Nephron (organoid): Measurements from ENCODE around the gene DPP9.

ENCODE experiments used
- H3K27ac Mint-ChIP-seq, 3 experiments: 2 replicates each; pipeline ENCODE4 v1.8.0; 2020; ENCODE audit warnings: mixed read lengths in 3 of 3, mild to moderate bottlenecking in 2 of 3, moderate library complexity in 1 of 3
- H3K27me3 Mint-ChIP-seq: 2 replicates; pipeline ENCODE4 v1.8.0; 2021; ENCODE audit warnings: low read depth, mild to moderate bottlenecking, moderate library complexity, mixed read lengths
- H3K36me3 Mint-ChIP-seq: 2 replicates; pipeline ENCODE4 v1.8.0; 2020; ENCODE audit warnings: low read depth, mixed read lengths
- H3K4me1 Mint-ChIP-seq: 2 replicates; pipeline ENCODE4 v1.8.0; 2020; ENCODE audit warnings: mixed read lengths
- H3K4me3 Mint-ChIP-seq, 3 experiments: 2 replicates each; pipeline ENCODE4 v1.8.0; 2020; ENCODE audit warnings: mild to moderate bottlenecking in 3 of 3, mixed read lengths in 3 of 3, moderate library complexity in 2 of 3
- H3K9me3 Mint-ChIP-seq: 2 replicates; pipeline ENCODE4 v1.8.0; 2020; ENCODE audit warnings: mixed read lengths
- CTCF ChIP-seq, 3 experiments: fragments of 200-600 bp; sonication (generic); IDR thresholded peaks; one replicate each; pipeline ENCODE4 v1.5.0; 2021; ENCODE audit warnings: antibody characterized with exemption in 3 of 3; ENCODE audit not compliant: unreplicated experiment in 3 of 3

DPP9 gene

DNA sequence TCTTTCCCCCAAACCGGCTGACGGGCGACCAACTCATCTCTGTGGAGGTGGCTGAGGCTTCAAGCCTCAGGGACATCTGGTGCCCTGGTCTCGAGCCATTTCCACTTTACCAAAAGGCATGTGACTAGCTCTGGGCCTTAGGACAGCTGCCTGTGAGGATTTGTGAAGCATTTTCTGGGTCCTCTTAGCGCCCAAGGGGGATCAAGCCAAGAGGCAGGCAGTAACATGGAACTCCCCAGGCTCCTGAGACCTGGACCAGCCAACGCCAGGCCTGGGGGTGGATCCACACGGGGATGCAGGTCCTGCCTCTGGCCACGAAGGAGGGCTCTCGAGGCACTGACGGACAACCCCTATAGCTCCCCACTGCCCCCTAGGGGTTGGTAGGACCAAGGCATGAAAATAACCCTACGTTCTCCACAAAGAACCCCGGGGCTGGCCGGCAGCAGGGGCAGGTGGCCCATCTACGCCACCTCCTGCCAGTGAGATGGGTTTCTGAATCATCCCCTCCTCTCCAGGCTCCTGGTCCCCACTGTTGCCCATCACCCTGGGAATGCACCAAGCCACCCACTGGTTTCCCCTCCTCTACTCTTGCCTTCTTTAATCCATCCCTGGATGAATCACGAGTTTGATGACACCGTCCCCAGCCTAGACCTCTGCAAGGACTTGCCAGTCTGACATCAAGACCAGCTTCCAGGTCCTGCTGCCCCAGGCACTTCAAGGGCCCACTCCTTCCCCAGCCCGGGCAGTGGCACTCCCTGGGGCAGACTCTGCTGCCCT is 46.5 kb downstream of the DPP9 start:
- no peak overlapping the region for H3K27ac Mint-ChIP-seq
- TF ChIP-seq CTCF (IDR thresholded peaks at IDR 0.05; ENCODE audit: unreplicated experiment in 3 of 3) = peak; percentile 13 to 47 (median 21)
- H3K4me3 Mint-ChIP-seq = no peak overlapping the region
- no peaks in the 10 kb centered on the region for H3K27me3 Mint-ChIP-seq
- H3K9me3 Mint-ChIP-seq = no peaks in the 10 kb centered on the region
- peaks cover 16% of the 10 kb centered on the region for H3K36me3 Mint-ChIP-seq
- no peaks in the 10 kb centered on the region for H3K4me1 Mint-ChIP-seq

DNA sequence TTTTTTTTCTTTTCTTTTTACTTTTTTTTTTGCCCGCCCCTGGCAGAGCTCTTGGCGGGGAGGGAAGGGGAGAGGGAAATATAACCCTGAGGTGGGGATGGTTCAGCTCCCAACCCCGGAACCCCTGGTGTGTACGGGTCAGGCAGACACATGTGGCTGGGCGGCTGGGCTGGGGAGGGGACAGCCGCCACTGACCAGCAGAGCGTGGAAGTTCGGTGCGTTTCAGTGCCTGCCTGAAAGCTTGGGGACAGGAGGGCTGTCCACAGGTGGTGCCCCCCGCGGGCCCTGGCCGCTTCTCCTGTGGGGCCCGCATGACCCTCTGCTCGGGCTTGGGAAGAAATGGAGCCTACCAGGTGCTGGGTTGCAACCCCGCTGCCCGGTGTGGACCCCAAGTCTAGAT is 48.3 kb downstream of the DPP9 start:
- peaks cover 12% of the 10 kb centered on the region for H3K36me3 Mint-ChIP-seq
- no peak for TF ChIP-seq CTCF (IDR thresholded peaks at IDR 0.05; ENCODE audit: unreplicated experiment in 3 of 3)
- no peaks in the 10 kb centered on the region for H3K9me3 Mint-ChIP-seq
- H3K27ac Mint-ChIP-seq = no peak overlapping the region
- no peaks in the 10 kb centered on the region for H3K4me1 Mint-ChIP-seq
- no peak overlapping the region for H3K4me3 Mint-ChIP-seq
- H3K27me3 Mint-ChIP-seq = no peaks in the 10 kb centered on the region

GRCh38 chr19:4673726-4674125 is 49.9 kb downstream of the DPP9 start:
- no peak overlapping the region for H3K27ac Mint-ChIP-seq
- TF ChIP-seq CTCF (IDR thresholded peaks at IDR 0.05; ENCODE audit: unreplicated experiment in 3 of 3) = no peak
- H3K9me3 Mint-ChIP-seq = no peaks in the 10 kb centered on the region
- peaks cover 7% of the 10 kb centered on the region for H3K36me3 Mint-ChIP-seq
- H3K4me1 Mint-ChIP-seq = no peaks in the 10 kb centered on the region
- no peak overlapping the region for H3K4me3 Mint-ChIP-seq
- no peaks in the 10 kb centered on the region for H3K27me3 Mint-ChIP-seq

DNA sequence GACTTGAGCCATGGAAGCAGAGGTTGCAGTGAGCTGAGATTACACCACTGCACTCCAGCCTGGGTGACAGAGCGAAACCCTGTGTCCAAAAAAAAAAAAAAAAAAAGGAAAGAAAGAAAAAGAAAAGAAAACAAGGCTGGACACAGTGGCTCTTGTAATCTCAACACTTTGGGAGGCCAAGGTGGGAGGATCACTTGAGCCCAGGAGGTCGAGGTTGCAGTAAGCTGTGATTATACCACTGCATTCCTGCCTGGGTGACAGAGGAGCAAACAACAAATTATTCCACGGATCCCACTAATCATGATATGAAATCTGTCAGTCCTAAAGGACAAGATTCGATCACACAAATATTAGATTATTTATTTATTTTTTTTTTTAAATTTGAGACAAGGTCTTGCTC is 50.4 kb downstream of the DPP9 start:
- peaks cover 4% of the 10 kb centered on the region for H3K4me1 Mint-ChIP-seq
- TF ChIP-seq CTCF (IDR thresholded peaks at IDR 0.05; ENCODE audit: unreplicated experiment in 3 of 3) = no peak
- no peak overlapping the region for H3K27ac Mint-ChIP-seq
- peaks cover 9% of the 10 kb centered on the region for H3K36me3 Mint-ChIP-seq
- no peak overlapping the region for H3K4me3 Mint-ChIP-seq
- H3K27me3 Mint-ChIP-seq = no peaks in the 10 kb centered on the region
- H3K9me3 Mint-ChIP-seq = no peaks in the 10 kb centered on the region

DNA sequence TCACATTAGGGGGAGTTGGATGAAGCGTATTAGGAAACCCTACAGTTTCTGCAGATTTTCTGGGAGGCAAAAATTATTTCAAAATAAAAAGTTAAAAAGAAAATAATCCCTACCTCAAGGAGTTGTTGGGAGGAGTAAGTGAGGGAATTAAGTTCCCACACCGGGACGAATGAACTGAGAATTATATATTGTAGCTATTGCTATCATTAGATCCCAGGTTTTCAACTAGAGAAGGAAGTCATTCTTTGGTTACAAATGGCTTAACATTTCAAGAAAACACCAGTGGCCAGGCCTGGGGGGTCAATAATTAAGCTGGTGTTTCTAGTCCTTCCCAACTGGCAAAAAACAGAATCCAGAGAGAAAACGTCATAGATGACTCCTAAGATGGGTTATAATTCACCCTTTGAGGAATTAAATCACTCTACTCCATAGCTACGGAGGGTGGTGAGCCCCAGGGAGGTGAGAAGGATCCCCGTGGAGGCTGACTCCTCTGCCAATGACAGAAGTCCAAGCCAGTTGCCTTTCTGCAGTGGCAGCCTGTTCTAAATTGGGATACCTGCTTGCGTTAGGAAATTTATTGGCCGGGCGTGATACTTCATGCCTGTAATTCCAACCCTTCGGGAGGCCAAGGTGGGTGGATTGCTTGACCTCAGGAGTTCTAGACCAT is 52.3 kb downstream of the DPP9 start:
- Mint-ChIP-seq H3K4me1 (peaks cover 5% of the 10 kb centered on the region), H3K27ac (peak overlapping the region in 1 of 3 experiments; percentile 1), H3K4me3 (peak overlapping the region; percentile 41 to 76 (median 68)), H3K36me3 (peaks cover 5% of the 10 kb centered on the region), H3K9me3 (no peaks in the 10 kb centered on the region), H3K27me3 (no peaks in the 10 kb centered on the region)
- TF ChIP-seq CTCF (IDR thresholded peaks at IDR 0.05; ENCODE audit: unreplicated experiment in 3 of 3) = no peak
